Hepatocyte (in vitro differentiated cells): ENCODE measurements around the gene PEA15. TPM values are rescaled to one million over a fixed set of nuclear protein-coding genes. Genes with fewer than 3 reads are reported as not detected.

Experiments
- DNase-seq: peaks from one replicate; pipeline ENCODE4 v3.0.0-alpha.2; 2016; ENCODE audit warnings: low spot score
- H2AFZ ChIP-seq: fragments of 200-600 bp; sonication (generic); 2 replicates; pipeline ENCODE4 v1.6.0; 2016; ENCODE audit warnings: antibody characterized with exemption, mild to moderate bottlenecking
- H3K27ac ChIP-seq: fragments of 200-600 bp; sonication (generic); 2 replicates; pipeline ENCODE4 v1.5.1; 2016; ENCODE audit warnings: mild to moderate bottlenecking
- H3K27me3 ChIP-seq: fragments of 200-600 bp; sonication (generic); 2 replicates; pipeline ENCODE4 v1.6.1; 2016
- H3K36me3 ChIP-seq: fragments of 200-600 bp; sonication (generic); replicated peaks from 2 replicates; pipeline ENCODE4 v1.5.1; 2016; ENCODE audit warnings: low read depth; ENCODE audit not compliant: insufficient read depth
- H3K4me1 ChIP-seq: fragments of 200-600 bp; sonication (generic); 2 replicates; pipeline ENCODE4 v1.5.1; 2016; ENCODE audit warnings: mild to moderate bottlenecking, moderate library complexity; ENCODE audit not compliant: insufficient read depth
- H3K4me2 ChIP-seq: fragments of 200-600 bp; sonication (generic); 2 replicates; pipeline ENCODE4 v1.6.0; 2016
- H3K4me3 ChIP-seq: fragments of 200-600 bp; sonication (generic); 2 replicates; pipeline ENCODE4 v1.5.1; 2016; ENCODE audit warnings: mild to moderate bottlenecking
- H3K79me2 ChIP-seq: fragments of 200-600 bp; sonication (generic); 2 replicates; pipeline ENCODE4 v1.6.0; 2017; ENCODE audit warnings: mild to moderate bottlenecking
- H3K9me2 ChIP-seq: fragments of 200-600 bp; sonication (generic); replicated peaks from 2 replicates; pipeline ENCODE4 v1.6.0; 2017; ENCODE audit warnings: mild to moderate bottlenecking; ENCODE audit not compliant: insufficient read depth
- H3K9me3 ChIP-seq: fragments of 200-600 bp; sonication (generic); 2 replicates; pipeline ENCODE4 v1.5.1; 2016; ENCODE audit warnings: low read depth, mild to moderate bottlenecking
- H4K20me1 ChIP-seq: fragments of 200-600 bp; sonication (generic); 2 replicates; pipeline ENCODE4 v1.6.0; 2016; ENCODE audit warnings: mild to moderate bottlenecking; ENCODE audit not compliant: insufficient read depth, poor library complexity, severe bottlenecking
- CTCF ChIP-seq: fragments of 200-600 bp; sonication (generic); IDR thresholded peaks from 2 replicates; pipeline ENCODE4 v1.5.1; 2016; ENCODE audit warnings: antibody characterized with exemption, mild to moderate bottlenecking; ENCODE audit not compliant: poor library complexity
- EZH2 ChIP-seq: fragments of 200-600 bp; sonication (generic); IDR thresholded peaks from 2 replicates; pipeline ENCODE4 v1.6.1; 2016; ENCODE audit warnings: antibody characterized with exemption, mild to moderate bottlenecking, borderline replicate concordance
- EZH2phosphoT487 ChIP-seq: fragments of 200-600 bp; sonication (generic); IDR thresholded peaks from one replicate; pipeline ENCODE4 v1.6.1; 2018; ENCODE audit warnings: antibody characterized with exemption, mild to moderate bottlenecking, low read depth, moderate library complexity; ENCODE audit not compliant: unreplicated experiment, severe bottlenecking
- WGBS: methylation state at CpG from one replicate; pipeline ENCODE4 v1.1.6; 2016; ENCODE audit warnings: low lambda C conversion rate; ENCODE audit errors: missing lambda C conversion rate; 5-methylcytosine and 5-hydroxymethylcytosine counted together
- polyA plus RNA-seq: library from polyadenylated mRNA; unstranded; fragments of >200 nt; fragmentation: Nextera tagmentation; extraction: Ambion mirVana; gene quantifications from 2 replicates; pipeline ENCODE4 v1.2.1, GENCODE V29; 2016
- total RNA-seq: library from RNA; depleted of rRNA; stranded (reverse); fragments of >200 nt; gene quantifications from 2 replicates; pipeline ENCODE4 v1.2.3, GENCODE V29; 2014

Gene PEA15
- total and polyA plus RNA-seq, 2 experiments from 2014 or later = 61.1 to 62.0 TPM

- Histone ChIP-seq H3K4me3 (no peak overlapping the region), H3K4me2 (peak overlapping the region; percentile 94), H3K36me3 (no peaks in the 10 kb centered on the region), H4K20me1 (peaks cover 8% of the 10 kb centered on the region), H3K79me2 (peaks cover 17% of the 10 kb centered on the region), H3K27me3 (no peaks in the 10 kb centered on the region), H3K9me2 (no peaks in the 10 kb centered on the region), H2AFZ (no peak overlapping the region), H3K4me1 (peaks cover 21% of the 10 kb centered on the region), H3K27ac (peak overlapping the region; percentile 94), H3K9me3 (no peaks in the 10 kb centered on the region)
- DNase-seq = no peak
- TF ChIP-seq EZH2phosphoT487 (no peak), CTCF (no peak), EZH2 (no peak)
- WGBS = 90% methylated on average over 4 of the region's 4 CpGs
These were observed 2.0 kb downstream of the PEA15 start for GRCh38 chr1:160207118-160207650.

GRCh38 chr1:160207771-160208556, 2.8 kb downstream of the PEA15 start:
- H3K79me2 ChIP-seq = peaks cover 17% of the 10 kb centered on the region
- WGBS = 66% methylated on average over 9 of the region's 9 CpGs
- no peak for DNase-seq
- no peak overlapping the region for H3K4me2 ChIP-seq
- H2AFZ ChIP-seq = no peak overlapping the region
- H3K9me2 ChIP-seq = no peaks in the 10 kb centered on the region
- TF ChIP-seq CTCF = no peak
- TF ChIP-seq EZH2phosphoT487 = no peak
- no peak for TF ChIP-seq EZH2
- no peaks in the 10 kb centered on the region for H3K36me3 ChIP-seq
- peaks cover 21% of the 10 kb centered on the region for H3K4me1 ChIP-seq
- no peaks in the 10 kb centered on the region for H3K27me3 ChIP-seq
- no peak overlapping the region for H3K27ac ChIP-seq
- H3K4me3 ChIP-seq = no peak overlapping the region
- peaks cover 8% of the 10 kb centered on the region for H4K20me1 ChIP-seq
- H3K9me3 ChIP-seq = no peaks in the 10 kb centered on the region

DNA sequence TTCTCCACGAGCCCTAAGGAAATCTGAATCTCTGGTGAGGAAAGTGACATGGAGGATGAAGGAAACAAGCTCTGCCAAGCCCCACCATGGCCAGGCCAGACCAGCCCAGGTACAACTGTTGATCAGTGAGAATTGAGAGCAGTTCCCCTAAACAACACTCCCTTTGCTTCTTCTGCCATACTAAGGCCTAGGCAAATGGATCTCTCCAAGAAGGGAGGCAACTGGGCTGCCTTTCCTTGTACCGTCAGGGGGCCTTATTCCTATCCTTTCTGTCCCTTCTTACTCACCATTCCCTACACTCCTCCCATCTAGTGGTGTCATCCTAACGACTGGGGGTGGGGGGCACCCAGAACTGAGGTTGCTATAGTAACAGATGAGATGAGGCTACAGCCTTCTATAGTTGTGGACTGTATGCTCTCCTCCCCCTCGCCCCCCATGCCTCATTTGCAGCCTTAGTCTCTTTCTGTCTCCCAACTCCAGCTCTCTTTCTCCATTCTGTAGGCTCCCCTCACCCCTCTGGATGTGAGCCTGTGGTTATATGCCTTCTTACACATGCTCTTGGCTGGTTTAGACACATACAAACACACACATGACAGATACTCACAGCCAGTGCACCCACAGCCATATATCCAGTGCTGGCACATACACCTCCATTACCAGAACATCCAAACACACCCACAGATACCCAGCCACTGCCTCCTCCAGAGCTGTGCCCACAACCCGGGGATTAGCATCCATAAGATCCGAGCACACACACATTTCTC, 3.6 kb downstream of the PEA15 start:
- TF ChIP-seq EZH2phosphoT487 = no peak
- TF ChIP-seq CTCF = no peak
- no peak for TF ChIP-seq EZH2
- H3K4me1 ChIP-seq = peaks cover 21% of the 10 kb centered on the region

More for the DNA sequence above, 3.6 kb downstream of the PEA15 start:
- H3K4me2 ChIP-seq = no peak overlapping the region
- H4K20me1 ChIP-seq = peaks cover 8% of the 10 kb centered on the region
- no peak overlapping the region for H3K4me3 ChIP-seq
- no peak for DNase-seq
- no peak overlapping the region for H2AFZ ChIP-seq
- H3K9me2 ChIP-seq = no peaks in the 10 kb centered on the region
- no peaks in the 10 kb centered on the region for H3K27me3 ChIP-seq
- H3K27ac ChIP-seq = no peak overlapping the region
- peaks cover 17% of the 10 kb centered on the region for H3K79me2 ChIP-seq
- no peaks in the 10 kb centered on the region for H3K36me3 ChIP-seq
- 70% methylated on average over 6 of the region's 6 CpGs for WGBS
- no peaks in the 10 kb centered on the region for H3K9me3 ChIP-seq
